Peyer's patch (tissue), 4 donors: Measurements from ENCODE around the gene ACER3.

Experiments
- POLR2A ChIP-seq, 2 donors: fragments of 450-650 bp; IDR thresholded peaks; one replicate each; pipeline ENCODE4 v1.5.1; 2017; ENCODE audit warnings: antibody characterized with exemption in 2 of 2, mild to moderate bottlenecking in 2 of 2, moderate library complexity in 2 of 2
- TF ChIP-seq, protein P1 (sequence below), 6 experiments: fragments of 450-650 bp in 4 of 6; fragments of 200-600 bp in 2 of 6; sonication (generic) in 1 of 6; IDR thresholded peaks; one replicate each; pipeline ENCODE4 v1.5.1; 2017 to 2019; ENCODE audit warnings: antibody characterized with exemption in 6 of 6, mild to moderate bottlenecking in 3 of 6, moderate library complexity in 1 of 6

DNA sequence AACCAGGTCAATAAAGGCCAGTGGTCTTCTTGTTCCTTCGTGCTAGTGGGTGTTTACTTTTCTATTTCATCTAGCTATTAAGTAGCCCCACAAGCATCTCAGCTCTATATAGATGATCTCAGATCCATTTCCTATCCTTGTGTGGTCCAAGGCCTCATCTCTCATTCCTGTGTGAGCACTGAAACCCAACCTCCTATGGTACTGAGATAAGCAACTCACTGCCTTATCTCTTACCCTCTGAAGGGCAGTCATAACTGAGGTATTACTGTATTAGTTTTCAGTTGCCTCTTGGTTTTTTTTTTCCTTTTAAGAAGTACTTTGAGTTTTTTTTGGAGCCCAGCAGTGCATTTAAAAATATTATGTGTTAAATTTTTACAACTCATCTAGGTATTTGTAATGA is 28.3 kb downstream of the ACER3 start:
- TF ChIP-seq, protein P1, sequence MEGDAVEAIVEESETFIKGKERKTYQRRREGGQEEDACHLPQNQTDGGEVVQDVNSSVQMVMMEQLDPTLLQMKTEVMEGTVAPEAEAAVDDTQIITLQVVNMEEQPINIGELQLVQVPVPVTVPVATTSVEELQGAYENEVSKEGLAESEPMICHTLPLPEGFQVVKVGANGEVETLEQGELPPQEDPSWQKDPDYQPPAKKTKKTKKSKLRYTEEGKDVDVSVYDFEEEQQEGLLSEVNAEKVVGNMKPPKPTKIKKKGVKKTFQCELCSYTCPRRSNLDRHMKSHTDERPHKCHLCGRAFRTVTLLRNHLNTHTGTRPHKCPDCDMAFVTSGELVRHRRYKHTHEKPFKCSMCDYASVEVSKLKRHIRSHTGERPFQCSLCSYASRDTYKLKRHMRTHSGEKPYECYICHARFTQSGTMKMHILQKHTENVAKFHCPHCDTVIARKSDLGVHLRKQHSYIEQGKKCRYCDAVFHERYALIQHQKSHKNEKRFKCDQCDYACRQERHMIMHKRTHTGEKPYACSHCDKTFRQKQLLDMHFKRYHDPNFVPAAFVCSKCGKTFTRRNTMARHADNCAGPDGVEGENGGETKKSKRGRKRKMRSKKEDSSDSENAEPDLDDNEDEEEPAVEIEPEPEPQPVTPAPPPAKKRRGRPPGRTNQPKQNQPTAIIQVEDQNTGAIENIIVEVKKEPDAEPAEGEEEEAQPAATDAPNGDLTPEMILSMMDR (IDR thresholded peaks at IDR 0.05): no peak
- TF ChIP-seq POLR2A (IDR thresholded peaks at IDR 0.05): no peak
